DND-41 (cell line): ENCODE results near the gene VSX2.

ENCODE experiments used
- ATAC-seq: fragments of 200-7000 bp; cut with Tn5 transposase; 3 replicates; pipeline ENCODE4 v1.9.1; 2021; ENCODE audit warnings: low read depth; ENCODE audit not compliant: insufficient read depth
- DNase-seq: peaks from one replicate; pipeline ENCODE4 v3.0.0-alpha.2; 2020
- H2AFZ ChIP-seq: 2 replicates; pipeline ENCODE4 v1.6.0; 2012; ENCODE audit warnings: low read depth, low read length
- H3K27ac ChIP-seq: 2 replicates; pipeline ENCODE4 v1.5.1; 2012; ENCODE audit warnings: low read length, inconsistent platforms
- H3K27me3 ChIP-seq: fragments of 200-600 bp; sonication (generic); 2 replicates; pipeline ENCODE4 v1.6.0; 2012; ENCODE audit warnings: low read length, mild to moderate bottlenecking, inconsistent platforms; ENCODE audit not compliant: insufficient read depth, poor library complexity
- H3K36me3 ChIP-seq: 2 replicates; pipeline ENCODE4 v1.5.1; 2012; ENCODE audit warnings: low read length, inconsistent platforms; ENCODE audit not compliant: insufficient read depth
- H3K4me1 ChIP-seq: 2 replicates; pipeline ENCODE4 v1.5.1; 2012; ENCODE audit warnings: mild to moderate bottlenecking, low read length; ENCODE audit not compliant: insufficient read depth
- H3K4me2 ChIP-seq: 2 replicates; pipeline ENCODE4 v1.6.0; 2012; ENCODE audit warnings: mild to moderate bottlenecking, moderate library complexity, low read length, inconsistent platforms; ENCODE audit not compliant: insufficient read depth
- H3K4me3 ChIP-seq, 2 experiments: fragments of 200-600 bp in 1 of 2; shearing (Covaris generic) in 1 of 2; 2 replicates each; pipeline ENCODE4 v1.5.1; 2012 to 2016; ENCODE audit warnings: inconsistent platforms in 2 of 2, low read length in 2 of 2, mild to moderate bottlenecking in 2 of 2, low read depth in 1 of 2, moderate library complexity in 1 of 2
- H3K79me2 ChIP-seq: 2 replicates; pipeline ENCODE4 v1.6.0; 2012; ENCODE audit warnings: low read length, inconsistent platforms; ENCODE audit not compliant: insufficient read depth
- H3K9ac ChIP-seq: 2 replicates; pipeline ENCODE4 v1.6.0; 2012; ENCODE audit warnings: low read depth, mild to moderate bottlenecking, inconsistent platforms, low read length, moderate library complexity
- H3K9me3 ChIP-seq: 2 replicates; pipeline ENCODE4 v1.5.1; 2012; ENCODE audit warnings: low read length, moderate library complexity, mild to moderate bottlenecking, inconsistent platforms; ENCODE audit not compliant: insufficient read depth, severe bottlenecking
- H4K20me1 ChIP-seq: 2 replicates; pipeline ENCODE4 v1.6.0; 2012; ENCODE audit warnings: low read length; ENCODE audit not compliant: insufficient read depth
- EZH2 ChIP-seq: IDR thresholded peaks from 3 replicates; pipeline ENCODE4 v1.6.1; 2012; ENCODE audit warnings: borderline replicate concordance, low read depth, mild to moderate bottlenecking, moderate library complexity, low read length, inconsistent platforms; ENCODE audit not compliant: severe bottlenecking
- TF ChIP-seq, protein P1 (sequence below): IDR thresholded peaks from 2 replicates; pipeline ENCODE4 v1.5.1; 2012; ENCODE audit warnings: borderline replicate concordance, low read length, moderate library complexity, mild to moderate bottlenecking; ENCODE audit not compliant: poor library complexity, severe bottlenecking; ENCODE audit errors: extremely low read depth

The VSX2 gene

DNA sequence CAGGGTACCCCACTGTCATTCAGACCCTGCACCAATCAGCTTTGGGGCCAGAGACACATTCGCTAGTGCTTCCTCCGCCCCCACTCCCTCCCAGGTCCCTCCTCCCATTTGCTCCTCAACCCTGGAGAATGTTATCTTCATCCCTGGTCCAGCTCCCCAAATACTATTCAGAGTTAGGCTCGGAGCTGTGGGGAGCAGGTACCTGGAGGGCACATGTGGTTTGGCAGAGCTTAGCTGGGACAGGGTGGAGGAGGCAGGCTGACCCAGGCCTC lies 19.5 kb downstream of the VSX2 start:
- TF ChIP-seq, protein P1, sequence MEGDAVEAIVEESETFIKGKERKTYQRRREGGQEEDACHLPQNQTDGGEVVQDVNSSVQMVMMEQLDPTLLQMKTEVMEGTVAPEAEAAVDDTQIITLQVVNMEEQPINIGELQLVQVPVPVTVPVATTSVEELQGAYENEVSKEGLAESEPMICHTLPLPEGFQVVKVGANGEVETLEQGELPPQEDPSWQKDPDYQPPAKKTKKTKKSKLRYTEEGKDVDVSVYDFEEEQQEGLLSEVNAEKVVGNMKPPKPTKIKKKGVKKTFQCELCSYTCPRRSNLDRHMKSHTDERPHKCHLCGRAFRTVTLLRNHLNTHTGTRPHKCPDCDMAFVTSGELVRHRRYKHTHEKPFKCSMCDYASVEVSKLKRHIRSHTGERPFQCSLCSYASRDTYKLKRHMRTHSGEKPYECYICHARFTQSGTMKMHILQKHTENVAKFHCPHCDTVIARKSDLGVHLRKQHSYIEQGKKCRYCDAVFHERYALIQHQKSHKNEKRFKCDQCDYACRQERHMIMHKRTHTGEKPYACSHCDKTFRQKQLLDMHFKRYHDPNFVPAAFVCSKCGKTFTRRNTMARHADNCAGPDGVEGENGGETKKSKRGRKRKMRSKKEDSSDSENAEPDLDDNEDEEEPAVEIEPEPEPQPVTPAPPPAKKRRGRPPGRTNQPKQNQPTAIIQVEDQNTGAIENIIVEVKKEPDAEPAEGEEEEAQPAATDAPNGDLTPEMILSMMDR, result no peak
- TF ChIP-seq EZH2, result no peak
- Histone ChIP-seq H3K4me1 (peaks cover 15% of the 10 kb centered on the region), H3K79me2 (no peaks in the 10 kb centered on the region), H3K4me3 (no peak overlapping the region), H4K20me1 (no peaks in the 10 kb centered on the region), H3K9me3 (no peaks in the 10 kb centered on the region), H3K4me2 (no peak overlapping the region), H3K27ac (no peak overlapping the region), H3K36me3 (no peaks in the 10 kb centered on the region), H3K27me3 (peaks cover 3% of the 10 kb centered on the region), H2AFZ (no peak overlapping the region), H3K9ac (no peak overlapping the region)
- DNase-seq (no peak), ATAC-seq (no peak)

DNA sequence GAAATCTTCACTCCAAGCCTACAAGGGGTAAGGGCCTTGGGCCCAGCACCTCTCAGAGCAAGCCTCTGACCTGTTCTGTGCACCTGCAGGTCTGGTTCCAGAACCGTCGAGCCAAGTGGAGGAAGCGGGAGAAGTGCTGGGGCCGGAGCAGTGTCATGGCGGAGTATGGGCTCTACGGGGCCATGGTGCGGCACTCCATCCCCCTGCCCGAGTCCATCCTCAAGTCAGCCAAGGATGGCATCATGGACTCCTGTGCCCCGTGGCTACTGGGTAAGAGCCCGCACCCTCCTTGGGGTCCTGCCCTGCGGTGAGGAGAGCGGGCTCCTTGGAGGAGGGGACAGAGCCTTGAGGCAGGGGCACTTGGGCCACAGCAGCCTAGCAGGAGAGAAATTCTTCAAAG lies 20.3 kb downstream of the VSX2 start:
- Histone ChIP-seq H3K27me3 (peaks cover 3% of the 10 kb centered on the region), H2AFZ (no peak overlapping the region), H3K79me2 (no peaks in the 10 kb centered on the region), H3K4me3 (no peak overlapping the region), H3K4me2 (no peak overlapping the region), H3K9ac (no peak overlapping the region), H3K27ac (no peak overlapping the region), H3K9me3 (no peaks in the 10 kb centered on the region), H4K20me1 (no peaks in the 10 kb centered on the region), H3K4me1 (peaks cover 15% of the 10 kb centered on the region), H3K36me3 (no peaks in the 10 kb centered on the region)
- ATAC-seq, result no peak
- no peak for TF ChIP-seq EZH2
- TF ChIP-seq, protein P1, result no peak
- DNase-seq, result no peak

DNA sequence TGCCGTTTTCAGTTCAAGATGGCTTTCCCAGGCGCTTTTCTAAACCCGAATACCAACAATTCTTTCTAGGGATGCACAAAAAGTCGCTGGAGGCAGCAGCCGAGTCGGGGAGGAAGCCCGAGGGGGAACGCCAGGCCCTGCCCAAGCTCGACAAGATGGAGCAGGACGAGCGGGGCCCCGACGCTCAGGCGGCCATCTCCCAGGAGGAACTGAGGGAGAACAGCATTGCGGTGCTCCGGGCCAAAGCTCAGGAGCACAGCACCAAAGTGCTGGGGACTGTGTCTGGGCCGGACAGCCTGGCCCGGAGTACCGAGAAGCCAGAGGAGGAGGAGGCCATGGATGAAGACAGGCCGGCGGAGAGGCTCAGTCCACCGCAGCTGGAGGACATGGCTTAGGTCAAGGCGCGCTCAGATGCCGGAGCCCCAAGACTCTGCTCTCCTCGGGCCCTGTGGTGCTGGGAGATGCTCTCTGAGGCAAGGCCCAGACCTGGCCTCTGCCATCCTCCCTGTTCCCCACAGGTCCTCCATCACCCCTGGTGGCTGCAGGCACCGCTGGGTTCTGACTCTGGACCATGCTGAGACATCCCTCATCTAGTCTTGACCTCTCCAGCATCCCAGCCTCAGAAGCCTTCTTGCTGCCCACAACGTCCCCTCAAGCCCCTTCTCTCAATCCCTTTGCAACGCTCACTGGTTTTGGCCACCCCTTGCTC lies 21.4 kb downstream of the VSX2 start:
- Histone ChIP-seq H3K36me3 (no peaks in the 10 kb centered on the region), H3K4me3 (no peak overlapping the region), H3K27ac (no peak overlapping the region), H3K27me3 (peaks cover 3% of the 10 kb centered on the region), H4K20me1 (no peaks in the 10 kb centered on the region), H3K9ac (no peak overlapping the region), H3K79me2 (no peaks in the 10 kb centered on the region), H2AFZ (no peak overlapping the region), H3K4me1 (peaks cover 15% of the 10 kb centered on the region), H3K9me3 (no peaks in the 10 kb centered on the region), H3K4me2 (no peak overlapping the region)
- DNase-seq (no peak), ATAC-seq (no peak)
- TF ChIP-seq, protein P1, result no peak
- no peak for TF ChIP-seq EZH2
